ENCODE results near the gene RTL10. TPM values are rescaled to one million over a fixed set of nuclear protein-coding genes. Genes with fewer than 3 reads are reported as not detected.

The RTL10 gene
- total RNA-seq, 1 donor from 2014 or later, result 27.2 TPM

DNA sequence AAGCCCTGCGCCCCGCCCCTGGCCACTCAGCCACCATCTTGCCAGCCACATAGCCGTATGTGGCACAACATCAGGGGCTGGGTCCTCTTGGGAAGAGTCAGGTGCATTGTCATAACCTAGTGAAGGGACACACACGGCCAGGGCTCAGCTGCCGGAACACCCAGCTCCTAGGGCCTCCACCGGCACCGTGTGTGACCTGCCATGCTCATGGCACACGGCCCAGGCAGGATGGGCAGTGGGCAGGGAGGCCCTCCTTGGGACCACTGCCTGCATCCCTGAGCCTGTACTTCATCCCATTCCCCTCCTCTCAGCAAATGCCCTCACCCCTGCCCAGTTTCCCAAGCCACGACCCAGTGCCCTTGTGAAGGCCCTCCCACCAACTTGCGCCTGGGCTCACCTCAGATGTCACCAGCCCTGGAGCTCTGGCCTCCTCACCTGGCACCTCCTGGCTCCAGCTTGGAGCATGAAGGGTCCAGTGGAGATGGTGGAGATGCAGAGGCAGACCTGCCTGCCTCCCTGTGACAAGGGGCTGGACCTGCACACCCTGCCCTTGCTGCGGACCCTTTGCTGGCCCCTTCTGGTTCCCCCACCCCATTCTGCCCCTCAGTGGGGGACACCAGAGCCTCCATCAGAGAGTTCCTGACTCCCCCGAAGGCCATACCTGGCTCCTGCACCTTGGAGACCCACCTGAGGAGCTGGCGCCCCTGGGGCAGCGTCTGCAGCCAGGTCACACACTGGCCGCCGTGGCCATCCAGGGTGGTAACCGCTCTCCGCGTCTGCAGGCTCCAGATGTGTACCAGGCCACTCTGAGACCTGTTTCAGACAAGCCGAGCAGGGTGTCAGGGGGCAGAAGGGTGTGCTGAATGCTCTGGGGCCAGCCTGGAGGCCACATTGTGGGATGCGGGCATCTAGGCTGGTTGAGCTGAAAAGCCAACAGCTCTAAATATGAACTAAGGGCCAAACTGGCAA is 34.5 kb downstream of the RTL10 start:
- DNase-seq (ENCODE audit: low spot score, unreplicated experiment), result peak; percentile 8
- no peak overlapping the region for H3K27ac Mint-ChIP-seq

DNA sequence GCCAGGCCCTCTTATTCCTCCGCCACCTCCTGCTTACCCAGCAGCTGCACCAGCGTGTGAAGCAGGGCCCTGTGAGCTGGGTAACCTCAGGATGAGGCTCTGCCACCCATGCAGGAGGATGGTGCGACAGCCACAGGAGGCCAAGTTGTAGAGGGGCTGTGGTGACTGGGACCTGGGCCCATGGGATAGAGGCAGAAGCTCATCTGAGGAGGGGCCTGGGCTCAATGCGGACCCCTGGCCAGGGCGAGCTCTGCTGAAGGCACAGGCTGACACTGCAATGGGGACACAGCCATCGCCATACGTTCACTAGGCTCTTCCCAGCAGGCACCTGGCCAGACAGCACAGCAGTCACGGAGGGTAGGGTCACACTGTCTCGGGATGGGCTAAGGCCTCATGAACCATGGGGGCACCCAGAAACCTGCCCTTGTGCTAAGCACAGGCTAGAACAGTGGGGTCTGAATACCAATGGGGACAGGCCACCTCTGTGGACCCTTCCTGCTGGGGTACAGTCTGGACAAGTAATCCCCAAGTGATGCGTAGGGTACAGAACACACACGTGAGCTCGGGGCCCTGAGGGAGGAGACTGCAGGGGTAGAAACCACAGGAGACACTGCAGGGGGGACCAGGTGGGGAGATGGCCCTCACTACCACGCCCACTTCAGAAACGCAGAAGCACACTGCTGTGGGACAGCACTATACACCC is 35.3 kb downstream of the RTL10 start:
- H3K4me3 Mint-ChIP-seq (ENCODE audit: low read depth), result no peak overlapping the region
- no peak overlapping the region for H3K27ac Mint-ChIP-seq
- DNase-seq (ENCODE audit: low spot score, unreplicated experiment), result no peak

More for the DNA sequence above, 34.5 kb downstream of the RTL10 start:
- Mint-ChIP-seq H3K4me3 (ENCODE audit: low read depth) (no peak overlapping the region), H3K4me1 (ENCODE audit: low read depth) (no peaks in the 10 kb centered on the region), H3K27me3 (no peaks in the 10 kb centered on the region), H3K36me3 (ENCODE audit: insufficient read depth) (no peaks in the 10 kb centered on the region), H3K9me3 (ENCODE audit: low read depth) (no peaks in the 10 kb centered on the region)
- TF ChIP-seq, protein P1, sequence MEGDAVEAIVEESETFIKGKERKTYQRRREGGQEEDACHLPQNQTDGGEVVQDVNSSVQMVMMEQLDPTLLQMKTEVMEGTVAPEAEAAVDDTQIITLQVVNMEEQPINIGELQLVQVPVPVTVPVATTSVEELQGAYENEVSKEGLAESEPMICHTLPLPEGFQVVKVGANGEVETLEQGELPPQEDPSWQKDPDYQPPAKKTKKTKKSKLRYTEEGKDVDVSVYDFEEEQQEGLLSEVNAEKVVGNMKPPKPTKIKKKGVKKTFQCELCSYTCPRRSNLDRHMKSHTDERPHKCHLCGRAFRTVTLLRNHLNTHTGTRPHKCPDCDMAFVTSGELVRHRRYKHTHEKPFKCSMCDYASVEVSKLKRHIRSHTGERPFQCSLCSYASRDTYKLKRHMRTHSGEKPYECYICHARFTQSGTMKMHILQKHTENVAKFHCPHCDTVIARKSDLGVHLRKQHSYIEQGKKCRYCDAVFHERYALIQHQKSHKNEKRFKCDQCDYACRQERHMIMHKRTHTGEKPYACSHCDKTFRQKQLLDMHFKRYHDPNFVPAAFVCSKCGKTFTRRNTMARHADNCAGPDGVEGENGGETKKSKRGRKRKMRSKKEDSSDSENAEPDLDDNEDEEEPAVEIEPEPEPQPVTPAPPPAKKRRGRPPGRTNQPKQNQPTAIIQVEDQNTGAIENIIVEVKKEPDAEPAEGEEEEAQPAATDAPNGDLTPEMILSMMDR (IDR thresholded peaks at IDR 0.05; ENCODE audit: unreplicated experiment), result no peak

DNA sequence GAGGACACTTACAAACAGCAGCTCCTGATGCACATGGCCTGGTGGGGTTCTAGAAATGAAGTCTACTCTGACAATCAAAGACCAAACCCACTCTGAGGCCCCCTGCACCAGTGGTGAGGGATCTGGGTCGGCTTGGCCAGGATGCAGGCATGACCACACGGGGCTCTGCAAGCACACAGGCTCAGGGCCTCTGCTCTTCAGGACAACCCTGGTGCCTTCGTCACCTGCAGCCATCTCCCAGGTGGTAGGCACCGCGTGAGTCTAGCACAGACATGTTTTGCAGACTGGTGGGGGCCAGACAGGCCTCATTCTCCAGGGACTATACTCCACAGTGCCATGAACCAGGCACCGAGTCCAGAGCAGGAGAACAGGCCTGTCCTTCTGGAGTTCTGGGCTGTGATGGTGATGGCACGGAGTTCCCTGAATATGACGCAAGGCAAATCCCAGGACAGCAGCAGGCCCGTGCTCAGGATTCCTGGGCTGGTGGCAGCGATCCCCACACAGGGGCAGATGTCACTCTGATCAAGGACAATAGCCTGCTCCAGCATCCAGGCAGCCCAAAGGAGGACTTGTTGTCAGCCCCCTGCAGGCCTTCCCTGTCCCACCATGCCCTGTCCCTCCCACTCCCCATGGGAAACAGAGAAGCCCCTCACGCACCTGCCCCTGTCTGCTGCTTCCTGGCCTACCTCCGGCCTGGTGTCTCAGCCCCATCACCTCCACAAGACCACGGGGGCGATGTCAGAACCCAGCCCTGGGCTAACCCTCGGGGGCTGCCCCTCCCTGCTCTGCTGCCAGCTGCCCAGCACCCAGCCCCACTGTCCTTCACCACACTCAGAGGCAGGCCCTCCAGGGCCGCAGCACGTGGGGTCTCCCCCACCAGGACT is 36.1 kb downstream of the RTL10 start:
- Mint-ChIP-seq H3K36me3 (ENCODE audit: insufficient read depth) (peaks cover 3% of the 10 kb centered on the region), H3K9me3 (ENCODE audit: low read depth) (no peaks in the 10 kb centered on the region), H3K4me1 (ENCODE audit: low read depth) (no peaks in the 10 kb centered on the region), H3K27ac (no peak overlapping the region), H3K4me3 (ENCODE audit: low read depth) (no peak overlapping the region), H3K27me3 (no peaks in the 10 kb centered on the region)
- no peak for DNase-seq (ENCODE audit: low spot score, unreplicated experiment)
- TF ChIP-seq, protein P1 (IDR thresholded peaks at IDR 0.05; ENCODE audit: unreplicated experiment), result no peak

More for the DNA sequence above, 35.3 kb downstream of the RTL10 start:
- TF ChIP-seq, protein P1 (IDR thresholded peaks at IDR 0.05; ENCODE audit: unreplicated experiment), result no peak
- no peaks in the 10 kb centered on the region for H3K27me3 Mint-ChIP-seq
- H3K4me1 Mint-ChIP-seq (ENCODE audit: low read depth), result no peaks in the 10 kb centered on the region
- H3K36me3 Mint-ChIP-seq (ENCODE audit: insufficient read depth), result peaks cover 2% of the 10 kb centered on the region
- no peaks in the 10 kb centered on the region for H3K9me3 Mint-ChIP-seq (ENCODE audit: low read depth)

DNA sequence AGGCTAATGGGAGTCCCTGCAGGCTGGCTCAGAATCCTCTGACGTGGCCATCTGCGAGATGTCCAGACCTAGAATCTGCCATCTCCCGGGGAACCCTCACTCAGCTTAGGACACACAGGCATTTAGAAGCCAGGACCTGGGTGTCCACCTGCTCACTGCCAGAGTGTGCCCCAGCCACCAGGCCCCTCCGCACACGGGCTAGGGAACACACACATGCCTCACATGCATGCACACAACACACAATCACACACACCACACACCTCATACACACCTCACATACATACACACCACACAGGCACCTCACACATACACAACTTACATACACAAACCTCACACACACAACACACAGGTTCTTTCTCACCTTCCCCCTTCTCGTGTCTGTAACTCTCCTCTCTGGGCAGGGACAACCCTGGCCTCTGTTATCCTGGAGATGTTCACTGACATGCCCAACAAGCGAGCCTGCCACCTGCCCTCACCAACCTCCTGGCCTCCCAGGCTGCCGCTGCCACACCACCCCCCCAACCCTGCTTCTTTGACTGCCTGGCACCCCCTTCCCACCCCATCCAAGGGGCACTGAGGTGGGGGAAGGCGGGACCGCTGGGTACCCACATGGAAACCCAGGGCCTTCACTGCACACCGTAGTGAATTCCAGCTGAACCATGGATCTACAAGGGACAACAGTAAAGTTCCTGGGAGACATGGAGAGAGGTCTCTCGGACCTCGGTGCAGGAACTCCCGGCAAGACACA is 38.1 kb downstream of the RTL10 start:
- TF ChIP-seq, protein P1 (IDR thresholded peaks at IDR 0.05; ENCODE audit: unreplicated experiment), result no peak
- Mint-ChIP-seq H3K27ac (no peak overlapping the region), H3K4me1 (ENCODE audit: low read depth) (no peaks in the 10 kb centered on the region), H3K4me3 (ENCODE audit: low read depth) (no peak overlapping the region), H3K27me3 (no peaks in the 10 kb centered on the region), H3K36me3 (ENCODE audit: insufficient read depth) (peaks cover 3% of the 10 kb centered on the region), H3K9me3 (ENCODE audit: low read depth) (no peaks in the 10 kb centered on the region)
- no peak for DNase-seq (ENCODE audit: low spot score, unreplicated experiment)
